HepG2 (cell line): ENCODE data around the gene LSM14B. TPM values are rescaled to one million over a fixed set of nuclear protein-coding genes. Genes with fewer than 3 reads are reported as not detected.

ENCODE experiments used
- CREM ChIP-seq, 2 experiments: sonication (generic) in 1 of 2; formaldehyde crosslinking in 1 of 2; IDR thresholded peaks; 2 replicates each; pipeline versions ENCODE4 v1.4.0 to v1.6.1; 2016 to 2020; ENCODE audit warnings: antibody characterized with exemption in 1 of 2, mild to moderate bottlenecking in 1 of 2, missing genetic modification reagents in 1 of 2
- DZIP1 ChIP-seq: sonication (generic); formaldehyde crosslinking; IDR thresholded peaks from 2 replicates; pipeline ENCODE4 v1.5.0; 2020; ENCODE audit warnings: mild to moderate bottlenecking, missing genetic modification reagents
- FOXC1 ChIP-seq: sonication (generic); formaldehyde crosslinking; IDR thresholded peaks from 2 replicates; pipeline ENCODE4 v1.8.0; 2022; ENCODE audit warnings: mild to moderate bottlenecking, missing genetic modification reagents, borderline replicate concordance
- FOXJ3 ChIP-seq: sonication (generic); formaldehyde crosslinking; IDR thresholded peaks from 2 replicates; pipeline ENCODE4 v1.4.0; 2020; ENCODE audit warnings: missing genetic modification reagents, mild to moderate bottlenecking, borderline replicate concordance
- FOXP1 ChIP-seq, 2 experiments: fragments of 450-650 bp in 1 of 2; IDR thresholded peaks; 2 replicates each; pipeline ENCODE4 v1.6.1; 2017 to 2018; ENCODE audit warnings: antibody characterized with exemption in 1 of 2
- HES4 ChIP-seq: sonication (generic); formaldehyde crosslinking; IDR thresholded peaks from 2 replicates; pipeline ENCODE4 v1.9.0; 2021; ENCODE audit warnings: mild to moderate bottlenecking, missing genetic modification reagents, borderline replicate concordance
- MIER3 ChIP-seq: IDR thresholded peaks from 2 replicates; pipeline ENCODE4 v1.6.1; 2016; ENCODE audit warnings: missing compliant biosample characterization, borderline replicate concordance
- NFYB ChIP-seq: sonication (generic); formaldehyde crosslinking; IDR thresholded peaks from 2 replicates; pipeline ENCODE4 v1.4.0; 2020; ENCODE audit warnings: missing genetic modification reagents
- NRL ChIP-seq: sonication (generic); formaldehyde crosslinking; IDR thresholded peaks from 2 replicates; pipeline ENCODE4 v1.5.0; 2020; ENCODE audit warnings: missing genetic modification reagents, mild to moderate bottlenecking, moderate library complexity, borderline replicate concordance
- PHF21A ChIP-seq: sonication (generic); formaldehyde crosslinking; IDR thresholded peaks from 2 replicates; pipeline ENCODE4 v1.5.0; 2020; ENCODE audit warnings: mild to moderate bottlenecking, missing genetic modification reagents
- PITX1 ChIP-seq: sonication (generic); formaldehyde crosslinking; IDR thresholded peaks from 2 replicates; pipeline ENCODE4 v1.5.1; 2020; ENCODE audit warnings: mild to moderate bottlenecking, missing genetic modification reagents
- SETDB1 ChIP-seq: sonication (generic); formaldehyde crosslinking; IDR thresholded peaks from 2 replicates; pipeline ENCODE4 v1.5.1; 2020; ENCODE audit warnings: missing genetic modification reagents, mild to moderate bottlenecking, borderline replicate concordance
- TEAD2 ChIP-seq: sonication (generic); formaldehyde crosslinking; IDR thresholded peaks from 2 replicates; pipeline ENCODE4 v1.9.0; 2021; ENCODE audit warnings: missing genetic modification reagents
- WIZ ChIP-seq: sonication (generic); formaldehyde crosslinking; IDR thresholded peaks from 2 replicates; pipeline ENCODE4 v1.5.1; 2020; ENCODE audit warnings: mild to moderate bottlenecking, missing genetic modification reagents
- ZEB1 ChIP-seq: IDR thresholded peaks from 2 replicates; pipeline ENCODE4 v1.6.1; 2012; ENCODE audit warnings: mild to moderate bottlenecking, low read depth, inconsistent platforms; ENCODE audit not compliant: insufficient replicate concordance
- ZHX2 ChIP-seq, 2 experiments: sonication (generic) in 1 of 2; formaldehyde crosslinking in 1 of 2; IDR thresholded peaks; 2 replicates each; pipeline versions ENCODE4 v1.6.1 to v1.9.0; 2014 to 2022; ENCODE audit warnings: antibody characterized with exemption in 1 of 2, borderline replicate concordance in 1 of 2, inconsistent platforms in 1 of 2, low read depth in 1 of 2, missing genetic modification reagents in 1 of 2
- ZNF460 ChIP-seq: sonication (generic); formaldehyde crosslinking; IDR thresholded peaks from 2 replicates; pipeline ENCODE4 v1.5.1; 2020; ENCODE audit warnings: missing genetic modification reagents, mild to moderate bottlenecking, borderline replicate concordance
- ZNF577 ChIP-seq: sonication (generic); formaldehyde crosslinking; IDR thresholded peaks from 2 replicates; pipeline ENCODE4 v1.4.0; 2020; ENCODE audit warnings: mild to moderate bottlenecking, low read depth, missing genetic modification reagents, borderline replicate concordance
- ZNF724P ChIP-seq: sonication (generic); formaldehyde crosslinking; IDR thresholded peaks from 2 replicates; pipeline ENCODE4 v1.8.0; 2022; ENCODE audit warnings: missing genetic modification reagents, borderline replicate concordance
- ZNF879 ChIP-seq: sonication (generic); formaldehyde crosslinking; IDR thresholded peaks from 2 replicates; pipeline ENCODE4 v1.8.1; 2023; ENCODE audit warnings: missing genetic modification reagents
- polyA plus RNA-seq, 8 experiments: library from polyadenylated mRNA; depleted of rRNA in 3 of 8; stranded (reverse) in 7 of 8; unstranded in 1 of 8; fragments of >200 nt; fragmentation: Illumina TruSeq in 4 of 8; extraction: Trizol in 4 of 8; gene quantifications; 2 replicates each; pipeline versions ENCODE4 v1.2.1 to v1.2.3, GENCODE V29; 2011 to 2016; ENCODE audit warnings: low read depth in 4 of 8, missing spikeins in 1 of 8, mixed read lengths in 1 of 8; ENCODE audit not compliant: insufficient read depth in 1 of 8
- total RNA-seq, 5 experiments: library from RNA; depleted of rRNA; stranded (reverse); fragments of >200 nt; fragmentation: Illumina TruSeq; extraction: Trizol; gene quantifications; 2 replicates each; pipeline ENCODE4 v1.2.3, GENCODE V29; 2016; ENCODE audit warnings: low read depth in 1 of 5

The LSM14B gene
- total and polyA plus RNA-seq, 2 of the 13 experiments (the other 11 are each of a cell fraction or from before 2014, with no cell fraction given): 43.3 to 79.2 TPM

GRCh38 chr20:62155428-62156253, 33.4 kb downstream of the LSM14B start (continued):
- no peak for TF ChIP-seq FOXP1 (IDR thresholded peaks at IDR 0.05)
- peak; percentile 34; the same call in 1 of the 2 replicates for TF ChIP-seq FOXP1 (CRISPR knock-in tag; IDR thresholded peaks at IDR 0.05)
- peak; percentile 66 for TF ChIP-seq ZEB1
- no peak for TF ChIP-seq ZNF879 (CRISPR knock-in tag)
- TF ChIP-seq FOXJ3 (CRISPR knock-in tag): no peak
- no peak for TF ChIP-seq NRL (CRISPR knock-in tag)
- TF ChIP-seq ZNF577 (CRISPR knock-in tag): no peak
- TF ChIP-seq MIER3 (CRISPR knock-in tag): no peak
- TF ChIP-seq FOXC1: no peak; the same call in 1 of the 2 replicates
- peak; percentile 69; the same call in 1 of the 2 replicates for TF ChIP-seq PITX1 (CRISPR knock-in tag)
- no peak for TF ChIP-seq SETDB1 (CRISPR knock-in tag)
- no peak for TF ChIP-seq ZNF724P (CRISPR knock-in tag)
- peak; percentile 51; the same call in 1 of the 2 replicates for TF ChIP-seq PHF21A (CRISPR knock-in tag)
- no peak for TF ChIP-seq ZHX2 (IDR thresholded peaks at IDR 0.05; ENCODE audit: low read depth)
- TF ChIP-seq ZHX2 (CRISPR knock-in tag; IDR thresholded peaks at IDR 0.05; ENCODE audit: borderline replicate concordance): no peak
- no peak for TF ChIP-seq WIZ (CRISPR knock-in tag)
- no peak for TF ChIP-seq DZIP1 (CRISPR knock-in tag)
- TF ChIP-seq CREM (IDR thresholded peaks at IDR 0.05): peak; percentile 56; the same call in 1 of the 2 replicates
- no peak for TF ChIP-seq CREM (CRISPR knock-in tag; IDR thresholded peaks at IDR 0.05)
- TF ChIP-seq TEAD2 (CRISPR knock-in tag): no peak
- 0 out of 2 replicates have a peak, but pooled peaks have one; percentile 41 for TF ChIP-seq HES4 (CRISPR knock-in tag)
- TF ChIP-seq NFYB (CRISPR knock-in tag): peak; percentile 45
- TF ChIP-seq ZNF460 (CRISPR knock-in tag): no peak
